Jurkat, Clone E6-1 (cell line): ENCODE measurements around the gene MTREX.

ENCODE experiments used
- DNase-seq: peaks from one replicate; pipeline ENCODE4 v3.0.0-alpha.2; 2011; ENCODE audit warnings: low read depth, low spot score
- H3K4me3 ChIP-seq: 2 replicates; pipeline ENCODE4 v1.5.1; 2011; ENCODE audit warnings: mild to moderate bottlenecking, low read length, control low read depth, moderate library complexity

MTREX gene

DNA sequence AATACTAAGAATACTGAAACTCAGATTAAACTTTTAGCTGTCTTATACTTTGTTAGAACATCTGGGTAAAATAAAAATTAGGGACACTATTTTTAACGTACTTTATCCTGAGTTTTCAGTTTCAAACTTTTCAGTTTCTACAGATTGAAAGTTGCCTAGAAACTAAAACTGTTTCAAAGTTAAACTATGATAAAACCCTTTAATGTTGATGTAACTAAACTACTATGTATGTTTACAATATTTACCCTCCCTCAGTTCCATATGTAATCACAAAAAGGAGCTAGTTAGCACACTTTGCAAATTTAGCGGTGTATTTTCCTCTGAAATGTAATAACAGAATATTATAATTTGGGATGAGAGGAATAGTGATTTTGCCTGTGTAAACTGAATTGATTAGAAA lies 105.9 kb downstream of the MTREX start:
- DNase-seq = no peak
- no peak overlapping the region for H3K4me3 ChIP-seq

DNA sequence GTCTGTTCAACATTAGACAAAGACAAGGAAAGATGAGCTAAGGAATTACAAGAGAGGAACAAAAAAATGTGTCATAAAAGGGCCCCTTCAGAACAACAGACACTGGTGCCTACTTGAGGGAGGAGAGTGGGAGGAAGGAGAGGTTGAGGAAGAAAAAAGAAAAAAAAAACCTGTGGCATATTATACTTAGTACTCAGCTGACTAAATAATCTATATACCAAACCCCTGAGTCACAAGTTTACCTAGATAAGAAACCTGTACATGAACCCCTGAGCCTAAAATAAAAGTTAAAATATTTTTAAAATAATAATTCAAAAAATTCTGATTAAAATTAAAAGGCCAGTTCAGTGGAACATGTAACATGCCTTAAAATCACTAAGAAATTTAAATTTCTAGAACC lies 107.3 kb downstream of the MTREX start:
- DNase-seq = no peak
- H3K4me3 ChIP-seq = no peak overlapping the region

GRCh38 chr5:55416306-55416705 lies 108.5 kb downstream of the MTREX start:
- no peak overlapping the region for H3K4me3 ChIP-seq
- no peak for DNase-seq

DNA sequence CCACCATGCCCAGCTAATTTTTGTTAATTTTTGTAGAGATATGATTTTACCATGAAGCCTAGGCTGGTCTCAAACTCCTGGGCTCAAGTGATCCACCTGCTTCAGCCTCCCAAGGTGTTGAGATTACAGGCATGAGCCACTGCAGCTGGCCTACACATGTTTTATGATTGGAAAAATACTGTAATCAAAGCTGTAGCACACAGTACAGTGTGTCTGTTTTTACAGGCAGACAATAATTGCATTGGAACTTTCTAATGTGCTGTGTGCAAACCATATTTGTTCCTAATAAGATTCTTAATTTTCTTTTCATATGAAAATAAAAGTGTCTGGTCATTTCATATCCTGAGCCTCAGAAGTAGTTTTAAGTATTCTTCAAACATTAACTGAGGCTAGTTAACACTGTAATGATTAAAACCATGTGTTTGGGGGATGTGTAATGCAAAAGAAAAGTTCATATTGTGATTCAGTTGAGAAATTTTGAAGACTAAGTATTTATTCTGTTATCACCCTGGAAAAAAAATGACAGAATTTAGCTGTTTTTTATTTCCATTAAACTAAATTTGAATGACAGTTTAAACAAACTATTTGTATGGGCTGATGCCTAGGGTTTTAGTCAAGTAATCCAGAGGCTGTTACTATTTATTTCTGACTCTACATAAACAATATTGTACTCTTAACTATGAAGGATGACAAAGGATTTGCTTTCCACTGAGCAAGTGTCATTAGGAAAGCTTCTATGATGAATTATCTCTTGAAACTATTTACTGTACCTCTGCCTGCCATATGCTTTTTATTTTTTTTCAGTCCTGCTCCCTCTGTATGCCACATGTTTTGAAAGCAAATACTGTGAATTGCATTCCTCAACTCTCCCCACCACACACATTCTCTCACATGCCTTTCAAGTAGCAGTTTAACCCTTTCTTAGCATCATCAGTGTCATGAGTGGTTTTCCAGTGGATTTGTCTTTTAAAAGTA lies 111.5 kb downstream of the MTREX start:
- no peak overlapping the region for H3K4me3 ChIP-seq
- no peak for DNase-seq

- H3K4me3 ChIP-seq = no peak overlapping the region
- DNase-seq = no peak
These were observed 113.3 kb downstream of the MTREX start for GRCh38 chr5:55421074-55421529.

- DNase-seq = no peak
- no peak overlapping the region for H3K4me3 ChIP-seq
These were observed 118.7 kb downstream of the MTREX start for GRCh38 chr5:55426455-55426854.

GRCh38 chr5:55427157-55427556 lies 119.4 kb downstream of the MTREX start:
- DNase-seq = no peak

GRCh38 chr5:55429221-55429612 lies 121.4 kb downstream of the MTREX start:
- no peak overlapping the region for H3K4me3 ChIP-seq

More at GRCh38 chr5:55427157-55427556, 119.4 kb downstream of the MTREX start:
- no peak overlapping the region for H3K4me3 ChIP-seq

GRCh38 chr5:55429613-55430253 lies 121.9 kb downstream of the MTREX start:
- H3K4me3 ChIP-seq = no peak overlapping the region
- DNase-seq = no peak

More at GRCh38 chr5:55429221-55429612, 121.4 kb downstream of the MTREX start:
- no peak for DNase-seq

- DNase-seq = no peak
- no peak overlapping the region for H3K4me3 ChIP-seq
These were observed 124.8 kb downstream of the MTREX start for GRCh38 chr5:55432549-55432948.

GRCh38 chr5:55437452-55437851 lies 129.7 kb downstream of the MTREX start:
- DNase-seq = no peak
- H3K4me3 ChIP-seq = no peak overlapping the region

- H3K4me3 ChIP-seq = no peak overlapping the region
- DNase-seq = no peak
These were observed 130.0 kb downstream of the MTREX start for GRCh38 chr5:55437859-55438206.

DNA sequence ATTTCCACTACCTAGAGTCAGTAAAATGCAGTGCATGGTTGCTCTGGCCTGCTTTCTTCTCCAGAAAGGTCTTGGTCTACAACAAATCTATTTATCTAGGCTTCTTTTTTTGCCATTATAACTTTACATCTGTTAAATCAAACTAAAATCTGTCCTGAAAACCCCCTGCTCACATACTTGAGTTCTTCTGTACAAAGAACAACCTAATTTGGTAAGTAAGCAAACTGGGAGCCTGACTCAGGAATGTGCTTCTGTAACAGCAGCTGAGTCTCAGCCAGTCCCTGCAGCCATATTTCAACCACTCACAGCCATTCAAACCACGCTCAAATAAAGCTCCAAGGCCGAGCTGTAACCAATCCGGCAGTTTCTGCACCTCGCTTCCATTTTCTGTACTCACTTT lies 131.2 kb downstream of the MTREX start:
- H3K4me3 ChIP-seq = no peak overlapping the region
- DNase-seq = no peak

- no peak for DNase-seq
These were observed 132.4 kb downstream of the MTREX start for GRCh38 chr5:55440188-55440646.

GRCh38 chr5:55441107-55441771 lies 133.4 kb downstream of the MTREX start:
- H3K4me3 ChIP-seq = no peak overlapping the region
- DNase-seq = no peak

More at GRCh38 chr5:55440188-55440646, 132.4 kb downstream of the MTREX start:
- no peak overlapping the region for H3K4me3 ChIP-seq

DNA sequence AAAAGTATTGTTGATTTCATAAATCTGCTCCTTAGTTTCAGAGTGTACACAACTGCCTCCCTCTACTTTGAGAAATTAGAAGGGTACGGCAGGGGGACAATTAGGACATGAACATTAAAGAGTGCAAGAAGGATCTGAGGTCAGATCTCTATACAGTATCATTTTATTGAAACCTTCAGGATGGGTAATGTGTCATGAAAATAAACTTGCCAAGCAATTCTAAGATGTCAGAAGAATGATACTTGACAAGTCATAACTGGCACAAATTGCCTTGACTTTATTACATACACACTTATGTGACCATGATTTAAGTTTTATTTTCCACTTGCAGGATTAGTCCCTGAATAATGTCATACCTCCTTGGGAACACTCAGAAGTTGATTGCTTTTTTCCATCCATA lies 134.2 kb downstream of the MTREX start:
- DNase-seq = no peak

DNA sequence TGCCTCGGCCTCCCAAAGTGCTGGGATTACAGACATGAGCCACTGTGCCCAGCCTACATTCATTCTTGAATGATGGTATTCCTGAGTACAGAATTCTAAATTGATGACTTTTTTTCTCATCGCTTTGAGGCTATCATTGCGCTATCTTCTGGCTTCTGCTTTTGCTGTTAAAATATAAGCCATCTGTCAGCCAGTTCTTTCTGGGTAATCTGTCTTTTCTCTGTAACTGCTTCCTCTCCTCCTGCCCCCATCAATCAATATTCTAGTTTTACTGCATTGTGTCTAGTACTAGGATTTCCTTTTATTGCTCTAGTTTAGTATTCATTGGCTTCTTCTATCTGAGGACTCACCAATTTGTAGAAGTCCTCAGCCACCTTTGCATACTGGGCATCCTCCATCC lies 138.0 kb downstream of the MTREX start:
- no peak overlapping the region for H3K4me3 ChIP-seq
- no peak for DNase-seq

More for the DNA sequence above, 134.2 kb downstream of the MTREX start:
- no peak overlapping the region for H3K4me3 ChIP-seq

- no peak for DNase-seq
- H3K4me3 ChIP-seq = no peak overlapping the region
These were observed 139.0 kb downstream of the MTREX start for GRCh38 chr5:55446640-55447351.
